Measurements from ENCODE around the gene CUBN.
A peak's percentile ranks its signal among the peaks of the same experiment; 100 is the strongest.

CUBN gene

DNA sequence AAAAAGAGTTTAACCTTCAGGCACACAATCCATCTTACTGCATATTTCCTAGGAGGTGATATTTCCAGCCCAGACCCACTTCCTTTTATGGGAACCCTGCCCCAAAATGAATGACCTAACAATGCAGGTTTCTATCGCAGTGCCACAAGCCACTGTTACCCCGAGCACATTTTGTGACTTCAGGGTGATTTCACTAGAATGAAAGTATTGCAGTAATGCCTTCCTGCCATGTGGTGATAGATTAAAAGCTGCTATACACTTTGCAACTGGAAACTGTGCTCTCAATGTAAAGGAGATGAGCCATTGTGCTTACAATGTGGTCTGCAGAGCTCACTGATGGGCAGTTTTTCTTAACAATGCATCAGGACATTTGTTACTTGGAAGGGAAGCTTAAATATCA, 221.9 kb downstream of the CUBN start:
- TF ChIP-seq EZH2 (IDR thresholded peaks at IDR 0.05) (no peak), POLR2AphosphoS5 (IDR thresholded peaks at IDR 0.05; ENCODE audit: borderline replicate concordance, low read depth, low read length) (no peak), FOXP2 (optimal IDR thresholded peaks at IDR 0.05; ENCODE audit: control extremely low read depth, extremely low read length, insufficient read depth) (no peak)
- H3K27ac ChIP-seq: no peak overlapping the region
- no peaks in the 10 kb centered on the region for H3K36me3 ChIP-seq (ENCODE audit: insufficient read depth, low read length)
- no peak overlapping the region for H3K4me3 ChIP-seq
- H3K9ac ChIP-seq (ENCODE audit: insufficient read length): no peak overlapping the region
- no peaks in the 10 kb centered on the region for H3K9me3 ChIP-seq (ENCODE audit: low read depth, low read length)
- DNase-seq (ENCODE audit: low read depth, low spot score): no peak

DNA sequence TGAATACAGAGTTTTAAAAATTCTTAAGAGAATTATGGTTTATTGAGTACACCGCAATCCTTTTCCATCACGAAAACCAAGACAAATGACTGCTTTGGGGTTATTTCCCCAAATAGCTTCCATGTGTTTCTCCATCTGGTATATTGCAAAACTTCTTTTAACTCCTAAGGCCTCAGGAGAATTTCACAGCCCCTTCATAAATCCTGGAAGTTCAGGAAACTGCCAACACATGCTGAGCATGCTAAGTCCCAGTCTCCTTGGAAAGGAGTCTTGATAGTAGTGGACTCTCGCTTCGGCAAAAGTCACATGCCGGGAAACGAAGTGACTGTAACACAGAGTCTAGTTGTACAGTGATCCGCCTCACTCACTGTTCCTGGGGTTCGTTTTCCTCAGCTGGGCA, 224.3 kb downstream of the CUBN start:
- Histone ChIP-seq H3K4me3 (peak overlapping the region; percentile 63), H3K9me3 (ENCODE audit: low read depth, low read length) (no peaks in the 10 kb centered on the region), H3K36me3 (ENCODE audit: insufficient read depth, low read length) (no peaks in the 10 kb centered on the region), H3K27ac (peak overlapping the region; percentile 88; the same call in 1 of the 2 replicates), H3K9ac (ENCODE audit: insufficient read length) (no peak overlapping the region)
- TF ChIP-seq EZH2 (IDR thresholded peaks at IDR 0.05) (no peak), POLR2AphosphoS5 (IDR thresholded peaks at IDR 0.05; ENCODE audit: borderline replicate concordance, low read depth, low read length) (peak; percentile 28; the same call in 1 of the 2 replicates), FOXP2 (optimal IDR thresholded peaks at IDR 0.05; ENCODE audit: control extremely low read depth, extremely low read length, insufficient read depth) (no peak)
- peak; percentile 42 for DNase-seq (ENCODE audit: low read depth, low spot score)

DNA sequence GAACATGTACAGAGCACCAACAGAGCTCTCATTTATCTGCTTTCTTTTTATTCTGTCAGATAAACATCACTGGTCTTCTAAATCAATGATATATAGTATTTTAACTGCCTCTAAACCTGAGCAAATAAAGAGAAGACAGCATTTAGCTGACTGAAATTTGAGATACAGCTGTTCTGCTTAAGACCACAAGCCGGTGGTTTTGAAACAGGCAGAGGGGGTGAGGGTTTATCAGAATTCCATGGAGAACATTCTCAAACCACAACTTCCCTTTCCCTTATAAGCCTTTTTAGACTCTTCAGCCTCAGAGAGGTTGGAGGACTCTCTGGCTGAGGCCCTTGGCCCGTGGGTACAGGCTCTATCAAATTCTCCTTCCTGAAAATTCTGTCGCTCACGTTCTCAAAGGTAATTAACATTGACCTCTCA, 225.0 kb downstream of the CUBN start:
- peak; percentile 58 for DNase-seq (ENCODE audit: low read depth, low spot score)
- TF ChIP-seq EZH2 (IDR thresholded peaks at IDR 0.05) (no peak), FOXP2 (optimal IDR thresholded peaks at IDR 0.05; ENCODE audit: control extremely low read depth, extremely low read length, insufficient read depth) (no peak), POLR2AphosphoS5 (IDR thresholded peaks at IDR 0.05; ENCODE audit: borderline replicate concordance, low read depth, low read length) (no peak)
- H3K9me3 ChIP-seq (ENCODE audit: low read depth, low read length): no peaks in the 10 kb centered on the region
- no peak overlapping the region for H3K9ac ChIP-seq (ENCODE audit: insufficient read length)
- H3K4me3 ChIP-seq: peak overlapping the region; percentile 63
- H3K36me3 ChIP-seq (ENCODE audit: insufficient read depth, low read length): no peaks in the 10 kb centered on the region
- H3K27ac ChIP-seq: peak overlapping the region; percentile 88

DNA sequence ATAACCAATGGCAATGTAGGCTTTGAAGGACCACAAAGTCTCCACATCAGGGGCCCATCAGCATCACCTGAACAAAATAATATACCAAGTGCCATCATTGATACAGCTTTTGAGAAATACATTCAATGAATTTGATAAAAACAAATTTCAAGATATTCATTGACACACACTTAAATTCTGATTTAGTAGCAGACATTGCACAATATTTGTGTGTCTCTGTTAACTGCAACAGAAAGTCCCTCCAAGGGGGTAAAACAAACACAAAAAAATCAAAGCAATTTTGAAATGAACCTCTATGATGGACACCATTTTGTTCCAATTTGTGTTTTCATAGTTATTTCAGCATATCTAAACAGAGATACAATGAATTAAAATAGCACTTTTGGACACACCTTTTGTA, 225.6 kb downstream of the CUBN start:
- no peak for DNase-seq (ENCODE audit: low read depth, low spot score)
- TF ChIP-seq POLR2AphosphoS5 (IDR thresholded peaks at IDR 0.05; ENCODE audit: borderline replicate concordance, low read depth, low read length) (no peak), FOXP2 (optimal IDR thresholded peaks at IDR 0.05; ENCODE audit: control extremely low read depth, extremely low read length, insufficient read depth) (no peak), EZH2 (IDR thresholded peaks at IDR 0.05) (no peak)
- Histone ChIP-seq H3K9me3 (ENCODE audit: low read depth, low read length) (no peaks in the 10 kb centered on the region), H3K4me3 (peak overlapping the region; percentile 63), H3K9ac (ENCODE audit: insufficient read length) (no peak overlapping the region), H3K27ac (no peak overlapping the region), H3K36me3 (ENCODE audit: insufficient read depth, low read length) (no peaks in the 10 kb centered on the region)

DNA sequence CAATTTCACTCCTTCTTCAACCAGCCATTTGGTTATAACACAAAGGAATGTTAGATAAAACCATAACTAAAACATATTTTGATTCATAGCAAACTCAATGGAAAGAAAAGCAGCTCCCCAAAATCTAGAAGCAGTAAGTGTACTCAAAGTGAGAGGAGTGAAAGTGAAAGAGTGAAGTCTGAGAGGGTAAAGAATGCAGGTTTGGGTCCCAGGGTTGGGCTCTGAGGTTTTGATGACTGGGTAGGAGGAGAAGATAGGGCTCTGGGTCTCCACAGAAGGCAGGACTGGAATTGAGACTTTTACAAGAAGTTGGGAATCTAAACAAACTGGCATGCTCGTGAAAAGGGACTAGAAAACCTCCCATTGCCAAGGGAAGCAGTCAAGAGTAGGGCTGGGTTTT, 227.0 kb downstream of the CUBN start:
- no peak for TF ChIP-seq EZH2 (IDR thresholded peaks at IDR 0.05)
- TF ChIP-seq POLR2AphosphoS5 (IDR thresholded peaks at IDR 0.05; ENCODE audit: borderline replicate concordance, low read depth, low read length): no peak
- no peak for TF ChIP-seq FOXP2 (optimal IDR thresholded peaks at IDR 0.05; ENCODE audit: control extremely low read depth, extremely low read length, insufficient read depth)
- Histone ChIP-seq H3K36me3 (ENCODE audit: insufficient read depth, low read length) (no peaks in the 10 kb centered on the region), H3K9ac (ENCODE audit: insufficient read length) (no peak overlapping the region), H3K9me3 (ENCODE audit: low read depth, low read length) (no peaks in the 10 kb centered on the region), H3K4me3 (no peak overlapping the region), H3K27ac (no peak overlapping the region)
- DNase-seq (ENCODE audit: low read depth, low spot score): no peak

DNA sequence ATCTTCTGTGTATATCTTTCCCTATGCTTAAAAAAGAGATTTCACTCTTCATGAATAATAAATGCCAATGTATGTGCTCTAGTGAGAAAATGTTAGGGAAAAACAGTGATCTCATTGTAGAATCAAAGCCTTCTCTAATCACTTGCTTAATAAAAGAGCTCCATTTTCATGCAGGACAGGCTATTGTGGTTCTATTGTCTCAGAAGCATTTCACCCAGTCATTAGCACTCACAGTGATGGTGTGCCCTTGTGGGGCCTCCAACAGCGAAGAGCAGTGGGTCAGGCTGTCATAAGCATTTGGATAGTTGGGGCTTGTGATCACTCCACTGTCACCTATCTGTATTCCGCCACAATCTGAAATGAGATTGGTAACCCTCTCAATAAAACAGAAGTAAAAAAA, 228.5 kb downstream of the CUBN start:
- Histone ChIP-seq H3K4me3 (no peak overlapping the region), H3K9me3 (ENCODE audit: low read depth, low read length) (no peaks in the 10 kb centered on the region), H3K27ac (no peak overlapping the region), H3K9ac (ENCODE audit: insufficient read length) (no peak overlapping the region), H3K36me3 (ENCODE audit: insufficient read depth, low read length) (no peaks in the 10 kb centered on the region)
- DNase-seq (ENCODE audit: low read depth, low spot score): no peak
- TF ChIP-seq POLR2AphosphoS5 (IDR thresholded peaks at IDR 0.05; ENCODE audit: borderline replicate concordance, low read depth, low read length) (no peak), FOXP2 (optimal IDR thresholded peaks at IDR 0.05; ENCODE audit: control extremely low read depth, extremely low read length, insufficient read depth) (no peak), EZH2 (IDR thresholded peaks at IDR 0.05) (no peak)

DNA sequence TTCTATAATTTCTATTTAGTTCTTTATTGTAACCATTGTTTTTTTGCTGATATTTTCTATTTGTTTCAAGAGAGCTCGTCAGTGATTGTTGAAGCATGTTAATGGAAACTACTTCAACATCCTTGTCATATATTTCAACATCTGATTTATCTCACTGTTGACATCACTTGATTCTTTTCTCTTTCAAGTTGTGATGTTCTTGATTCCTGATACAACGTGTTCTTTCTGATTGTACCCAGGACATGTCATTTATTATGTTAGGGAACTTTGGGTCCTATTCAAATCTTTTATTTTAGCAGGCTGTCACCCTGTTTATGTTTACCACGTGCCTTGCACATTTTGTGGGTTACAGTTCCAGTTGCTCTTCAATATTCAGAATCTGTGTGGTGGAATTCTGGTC, 232.6 kb downstream of the CUBN start:
- no peak overlapping the region for H3K9ac ChIP-seq (ENCODE audit: insufficient read length)
- no peaks in the 10 kb centered on the region for H3K36me3 ChIP-seq (ENCODE audit: insufficient read depth, low read length)
- no peak overlapping the region for H3K4me3 ChIP-seq
- TF ChIP-seq FOXP2 (optimal IDR thresholded peaks at IDR 0.05; ENCODE audit: control extremely low read depth, extremely low read length, insufficient read depth) (no peak), EZH2 (IDR thresholded peaks at IDR 0.05) (no peak)
- DNase-seq (ENCODE audit: low read depth, low spot score): no peak
- no peaks in the 10 kb centered on the region for H3K9me3 ChIP-seq (ENCODE audit: low read depth, low read length)
- H3K27ac ChIP-seq: no peak overlapping the region

DNA sequence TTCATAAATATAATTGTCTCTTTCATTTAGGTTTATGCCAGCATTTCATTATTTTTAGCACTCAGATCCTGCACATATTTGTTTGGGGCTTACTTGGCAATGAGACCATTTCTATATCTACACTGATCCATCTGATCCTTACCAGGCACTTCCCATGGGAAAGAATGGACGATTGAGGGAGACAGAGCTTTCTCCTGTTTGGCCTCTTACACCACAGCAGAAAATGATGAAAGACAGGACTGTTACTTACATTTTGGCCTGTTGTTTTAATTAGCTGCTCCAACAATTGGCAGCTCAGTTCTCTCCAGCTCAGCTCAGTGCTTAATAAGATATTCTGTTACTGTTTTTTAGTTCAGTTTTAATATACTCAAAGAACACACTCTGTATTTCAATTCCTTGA, 234.8 kb downstream of the CUBN start:
- Histone ChIP-seq H3K4me3 (no peak overlapping the region), H3K36me3 (ENCODE audit: insufficient read depth, low read length) (no peaks in the 10 kb centered on the region), H3K27ac (no peak overlapping the region), H3K9me3 (ENCODE audit: low read depth, low read length) (no peaks in the 10 kb centered on the region), H3K9ac (ENCODE audit: insufficient read length) (no peak overlapping the region)
- no peak for DNase-seq (ENCODE audit: low read depth, low spot score)
- TF ChIP-seq FOXP2 (optimal IDR thresholded peaks at IDR 0.05; ENCODE audit: control extremely low read depth, extremely low read length, insufficient read depth) (no peak), POLR2AphosphoS5 (IDR thresholded peaks at IDR 0.05; ENCODE audit: borderline replicate concordance, low read depth, low read length) (no peak), EZH2 (IDR thresholded peaks at IDR 0.05) (no peak)

DNA sequence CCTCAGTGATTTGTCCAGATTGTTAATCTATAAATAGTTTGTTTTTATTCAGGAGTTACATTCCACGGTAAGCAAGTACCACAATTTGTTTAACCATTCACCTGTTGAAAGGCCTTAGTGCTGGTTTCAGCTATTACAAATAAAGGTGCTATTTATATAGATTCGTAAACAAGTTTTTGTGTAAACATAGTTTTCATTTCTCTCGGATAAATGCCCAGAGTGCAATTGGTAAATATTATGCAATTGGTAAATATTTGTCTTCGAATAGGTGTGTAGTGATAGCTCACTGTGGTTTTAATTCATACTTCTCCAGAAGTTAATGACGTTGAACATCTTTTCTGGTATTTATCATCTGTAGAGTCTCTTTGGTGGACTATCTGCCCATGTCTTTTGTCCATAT, 235.9 kb downstream of the CUBN start:
- Histone ChIP-seq H3K4me3 (no peak overlapping the region), H3K36me3 (ENCODE audit: insufficient read depth, low read length) (no peaks in the 10 kb centered on the region), H3K9me3 (ENCODE audit: low read depth, low read length) (no peaks in the 10 kb centered on the region), H3K27ac (no peak overlapping the region), H3K9ac (ENCODE audit: insufficient read length) (no peak overlapping the region)
- no peak for DNase-seq (ENCODE audit: low read depth, low spot score)
- TF ChIP-seq FOXP2 (optimal IDR thresholded peaks at IDR 0.05; ENCODE audit: control extremely low read depth, extremely low read length, insufficient read depth) (no peak), EZH2 (IDR thresholded peaks at IDR 0.05) (no peak), POLR2AphosphoS5 (IDR thresholded peaks at IDR 0.05; ENCODE audit: borderline replicate concordance, low read depth, low read length) (no peak)

All from SK-N-MC (cell line).